Left ventricle myocardium inferior (tissue), 1 donor: ENCODE measurements around the gene COL7A1. TPM values are rescaled to one million over a fixed set of nuclear protein-coding genes. Genes with fewer than 3 reads are reported as not detected.

Source experiments
- DNase-seq: peaks from one replicate; pipeline ENCODE4 v3.0.0-alpha.2; 2020
- H3K27ac ChIP-seq: fragments of 200-600 bp; replicated peaks from 2 replicates; pipeline ENCODE4 v1.8.0; 2021
- H3K27me3 ChIP-seq: fragments of 200-600 bp; 2 replicates; pipeline ENCODE4 v1.8.0; 2021; ENCODE audit warnings: low read depth
- H3K36me3 ChIP-seq: fragments of 200-600 bp; 2 replicates; pipeline ENCODE4 v1.8.0; 2021
- H3K4me1 ChIP-seq: fragments of 200-600 bp; 2 replicates; pipeline ENCODE4 v1.8.0; 2021
- H3K4me3 ChIP-seq: fragments of 200-600 bp; 2 replicates; pipeline ENCODE4 v1.8.0; 2021; ENCODE audit warnings: mild to moderate bottlenecking, moderate library complexity
- H3K9me3 ChIP-seq: fragments of 200-600 bp; replicated peaks from 2 replicates; pipeline ENCODE4 v1.8.0; 2021
- CTCF ChIP-seq: fragments of 200-600 bp; IDR thresholded peaks from 2 replicates; pipeline ENCODE4 v1.8.0; 2021; ENCODE audit warnings: antibody characterized with exemption, mild to moderate bottlenecking, borderline replicate concordance
- intact Hi-C: fragments of 100-400 bp; cut with micrococcal nuclease; formaldehyde crosslinking; loops from one replicate; pipeline ENCODE4 v1.11.0; 2022
- microRNA-seq: library from miRNA; unstranded; fragments of <30 nt; microRNA quantifications from one replicate; pipeline ENCODE4 v1.2.0, GENCODE V29; 2020
- total RNA-seq: library from RNA; stranded (reverse); fragmentation: NEBNext Ultra II Directional; extraction: Animal tissue kit (Norgen Biotek cat#: 25700); gene quantifications from one replicate; pipeline ENCODE4 v1.2.1, GENCODE V29; 2021
- donor health status: DM: no; HTN: yes; CAD: no; lungs with severe emphysema.

COL7A1 gene
- total RNA-seq, 1 donor from 2014 or later: 24.4 TPM

- Histone ChIP-seq H3K4me1 (no peaks in the 10 kb centered on the region), H3K27ac (no peak overlapping the region), H3K4me3 (no peak overlapping the region), H3K36me3 (no peaks in the 10 kb centered on the region), H3K27me3 (no peaks in the 10 kb centered on the region), H3K9me3 (no peaks in the 10 kb centered on the region)
- intact Hi-C loops: no loop called here
- no peak for TF ChIP-seq CTCF
- no peak for DNase-seq
Measured at GRCh38 chr3:48514431-48515227, 80.5 kb downstream of the COL7A1 start.

Small RNA genes lying within 50 kb of the gene (microRNA-seq; reads per million reads assigned to microRNA genes)
- not detected for gene MIR4793
- not detected for gene MIR6823
- gene MIR711: not detected

Other genes with a start within 250 kb of the COL7A1 start
- not detected for gene FBXW12, start 223.1 kb downstream of the COL7A1 start, total RNA-seq
- gene PLXNB1, start 165.2 kb downstream of the COL7A1 start, total RNA-seq: 42.6 TPM
- gene CCDC51, start 155.2 kb downstream of the COL7A1 start, total RNA-seq: 13.9 TPM
- 258 TPM for gene TMA7, start 155.1 kb downstream of the COL7A1 start, total RNA-seq
- 4.3 TPM for gene ATRIP, start 148.6 kb downstream of the COL7A1 start, total RNA-seq
- 47.3 TPM for gene SHISA5, start 91.2 kb downstream of the COL7A1 start, total RNA-seq
- 1.5 TPM for gene PFKFB4, start 38.5 kb downstream of the COL7A1 start, total RNA-seq
- 0.19 TPM for gene UCN2, start 31.5 kb downstream of the COL7A1 start, total RNA-seq
- gene UQCRC1, start 14.3 kb upstream of the COL7A1 start, total RNA-seq: 1,000 TPM
- not detected for gene TMEM89, start 26.4 kb upstream of the COL7A1 start, total RNA-seq
- gene SLC26A6, start 40.1 kb upstream of the COL7A1 start, total RNA-seq: 12.9 TPM
- 0.14 TPM for gene CELSR3, start 67.6 kb upstream of the COL7A1 start, total RNA-seq
- gene NCKIPSD, start 90.6 kb upstream of the COL7A1 start, total RNA-seq: 17.0 TPM
- gene IP6K2, start 121.9 kb upstream of the COL7A1 start, total RNA-seq: 23.5 TPM